Duodenal mucosa (tissue), 2 donors: ENCODE measurements around the gene ENTREP3.

ENCODE experiments used
- H3K27ac ChIP-seq: one replicate; pipeline ENCODE4 v1.7.0; 2013; ENCODE audit warnings: low read depth, low read length
- H3K27me3 ChIP-seq, 2 donors: one replicate each; pipeline ENCODE4 v1.7.0; 2013; ENCODE audit warnings: low read length in 2 of 2, control low read depth in 1 of 2; ENCODE audit not compliant: insufficient read depth in 2 of 2, control insufficient read depth in 1 of 2
- H3K36me3 ChIP-seq, 2 donors: one replicate each; pipeline ENCODE4 v1.7.0; 2013; ENCODE audit warnings: low read length in 2 of 2, control low read depth in 1 of 2; ENCODE audit not compliant: insufficient read depth in 2 of 2, control insufficient read depth in 1 of 2
- H3K4me1 ChIP-seq, 2 donors: one replicate each; pipeline ENCODE4 v1.7.0; 2013; ENCODE audit warnings: low read length in 2 of 2, control low read depth in 1 of 2; ENCODE audit not compliant: insufficient read depth in 2 of 2, control insufficient read depth in 1 of 2
- H3K4me3 ChIP-seq, 2 donors: one replicate each; pipeline ENCODE4 v1.7.0; 2013; ENCODE audit warnings: low read length in 2 of 2, low read depth in 1 of 2
- H3K9ac ChIP-seq, 2 donors: one replicate each; pipeline ENCODE4 v1.7.0; 2013; ENCODE audit warnings: low read length in 2 of 2, low read depth in 1 of 2
- H3K9me3 ChIP-seq, 2 donors: one replicate each; pipeline ENCODE4 v1.7.0; 2013; ENCODE audit warnings: low read length in 2 of 2, control low read depth in 1 of 2; ENCODE audit not compliant: control insufficient read depth in 1 of 2

The ENTREP3 gene

GRCh38 chr1:155282488-155283091, 27.3 kb upstream of the ENTREP3 start:
- Histone ChIP-seq H3K9me3 (no peaks in the 10 kb centered on the region), H3K27ac (no peak overlapping the region), H3K4me3 (no peak overlapping the region), H3K36me3 (peaks cover 3 to 13% of the 10 kb centered on the region in 2 donors), H3K4me1 (peaks cover 0 to 4% of the 10 kb centered on the region in 2 donors), H3K9ac (no peak overlapping the region), H3K27me3 (no peaks in the 10 kb centered on the region)

- Histone ChIP-seq H3K9ac (no peak overlapping the region), H3K4me1 (peaks cover 5% of the 10 kb centered on the region in 2 donors), H3K9me3 (no peaks in the 10 kb centered on the region), H3K27me3 (no peaks in the 10 kb centered on the region), H3K27ac (no peak overlapping the region), H3K4me3 (no peak overlapping the region), H3K36me3 (peaks cover 0 to 7% of the 10 kb centered on the region in 2 donors)
These were observed 24.0 kb upstream of the ENTREP3 start for GRCh38 chr1:155279268-155279667.

DNA sequence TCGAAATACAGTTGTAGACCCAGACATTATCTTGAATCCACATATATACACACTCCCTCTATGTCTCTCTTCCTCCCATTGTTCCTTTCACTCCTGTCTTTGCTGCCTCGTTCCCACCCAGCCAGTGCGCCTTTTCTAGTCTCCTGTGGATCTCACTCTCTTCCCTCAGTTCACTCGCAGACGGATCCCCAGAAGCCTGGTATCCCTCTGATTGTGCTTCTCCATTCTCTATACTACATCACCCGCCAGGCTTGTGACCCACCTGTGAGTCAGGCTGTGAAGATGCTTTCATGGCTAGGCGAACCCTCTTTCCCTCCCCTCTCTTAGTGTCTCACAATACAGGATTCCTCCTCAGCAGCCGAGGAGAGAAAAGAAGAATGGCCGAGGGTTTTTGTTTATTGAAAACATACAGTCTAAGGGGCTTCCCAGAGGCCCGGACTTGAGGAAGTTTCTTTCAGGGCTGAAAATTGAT, 23.4 kb upstream of the ENTREP3 start:
- H3K9ac ChIP-seq, result no peak overlapping the region
- H3K4me1 ChIP-seq, result peaks cover 5 to 8% of the 10 kb centered on the region in 2 donors
- no peaks in the 10 kb centered on the region for H3K27me3 ChIP-seq
- H3K27ac ChIP-seq, result no peak overlapping the region
- H3K4me3 ChIP-seq, result peak overlapping the region; percentile 67 to 82
- peaks cover 0 to 3% of the 10 kb centered on the region in 2 donors for H3K36me3 ChIP-seq
- H3K9me3 ChIP-seq, result no peaks in the 10 kb centered on the region

DNA sequence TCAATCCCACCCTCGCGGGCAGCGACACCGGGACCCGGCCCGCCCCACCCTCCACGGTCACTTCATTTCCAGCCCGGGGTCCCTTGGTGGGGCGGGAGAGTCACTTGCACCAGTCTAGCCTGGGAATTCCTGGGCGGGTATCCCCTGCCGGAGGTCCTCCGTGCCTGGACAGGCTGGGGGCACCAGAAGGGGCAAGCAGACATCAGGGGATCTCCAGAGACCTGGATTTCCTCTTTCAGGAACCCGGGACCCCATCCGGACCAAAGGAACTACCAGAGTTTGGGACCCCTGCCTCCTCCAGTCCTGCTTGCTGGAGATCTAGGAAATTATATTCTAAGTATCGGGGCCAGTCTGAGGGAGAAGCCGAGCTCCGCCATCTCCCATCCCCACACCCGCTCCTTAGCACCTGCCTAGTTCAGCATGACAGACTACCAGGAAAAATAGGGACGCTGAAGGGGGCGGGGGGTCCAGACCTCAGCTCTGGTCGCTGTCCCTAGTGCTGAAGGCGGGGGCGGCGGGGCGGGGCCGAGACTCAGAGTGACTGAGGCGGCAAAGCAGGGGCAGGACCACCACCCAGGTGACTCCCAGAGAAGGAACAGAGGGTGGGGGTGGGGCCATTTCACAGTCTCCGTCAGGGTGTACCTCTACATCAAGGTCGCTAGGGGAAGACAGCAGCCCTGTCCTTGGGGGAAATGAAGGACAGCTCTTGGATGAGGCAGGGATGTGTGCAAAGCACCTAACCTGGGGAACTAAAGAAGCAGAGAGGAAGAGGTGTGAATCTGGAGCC, 22.8 kb upstream of the ENTREP3 start:
- Histone ChIP-seq H3K4me3 (peak overlapping the region; percentile 67 to 82), H3K9me3 (no peaks in the 10 kb centered on the region), H3K36me3 (no peaks in the 10 kb centered on the region), H3K27me3 (no peaks in the 10 kb centered on the region), H3K27ac (no peak overlapping the region), H3K4me1 (peaks cover 5 to 11% of the 10 kb centered on the region in 2 donors), H3K9ac (peak overlapping the region; percentile 56 to 81)

GRCh38 chr1:155277070-155277901, 22.0 kb upstream of the ENTREP3 start, which contains the start of gene HCN3:
HCN3 (plus strand) TSS chr1:155277463; CDS start chr1:155277591, 128 bp downstream.
- Histone ChIP-seq H3K9me3 (no peaks in the 10 kb centered on the region), H3K36me3 (no peaks in the 10 kb centered on the region), H3K4me3 (peak within 1 kb of the TSS; percentile 67 to 82), H3K4me1 (peaks cover 8 to 15% of the 10 kb centered on the region in 2 donors), H3K27ac (peak within 1 kb of the TSS; percentile 17), H3K9ac (peak within 1 kb of the TSS; percentile 56 to 81), H3K27me3 (no peaks in the 10 kb centered on the region)

DNA sequence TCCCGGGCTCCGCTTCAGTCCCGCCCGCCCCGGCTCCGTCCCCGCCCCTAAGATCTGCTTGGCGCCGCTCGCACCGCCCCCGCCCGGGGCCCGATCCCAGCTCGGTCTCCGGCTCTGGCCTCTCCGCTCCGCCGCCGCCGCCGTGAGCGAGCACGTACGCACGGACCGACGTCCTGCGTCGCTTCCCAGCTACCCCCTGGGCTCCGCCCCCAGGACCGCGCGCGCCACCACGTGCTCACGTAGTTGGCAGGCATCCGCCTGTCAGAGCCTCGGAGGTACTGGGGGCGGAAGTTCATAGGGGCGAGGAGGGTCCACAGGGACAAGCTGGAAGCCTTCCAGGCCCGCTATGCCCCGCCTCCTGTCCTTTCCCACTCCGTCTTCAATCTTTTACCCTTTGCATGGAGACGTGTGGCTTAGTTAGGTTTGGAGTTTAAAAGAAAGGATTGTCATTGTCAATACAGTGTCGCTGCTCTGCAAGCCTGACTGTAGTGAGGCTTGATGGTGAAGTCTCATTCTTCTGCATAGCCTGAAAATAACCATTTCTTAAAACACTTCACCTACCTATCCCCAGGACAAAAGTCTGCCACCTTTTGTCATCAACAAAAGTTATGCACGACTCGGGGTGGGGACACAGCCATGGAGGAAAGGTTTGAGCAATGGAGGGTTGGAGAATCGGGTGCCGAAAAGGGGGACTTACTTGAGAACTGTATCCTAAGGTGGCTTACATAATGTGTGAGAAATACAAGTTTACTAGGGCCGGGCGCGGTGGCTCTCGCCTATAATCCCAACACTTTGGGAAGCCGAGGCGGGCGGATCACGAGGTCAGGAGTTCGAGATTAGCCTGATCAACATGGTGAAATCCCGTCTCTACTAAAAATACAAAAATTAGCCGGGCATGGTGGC, 18.3 kb upstream of the ENTREP3 start, which contains the start of gene CLK2:
TSS of gene CLK2 (minus strand) at position 162 of the 903 bp plus-strand sequence. CDS start 2,527 bp downstream, outside the sequence.
- Histone ChIP-seq H3K9me3 (no peaks in the 10 kb centered on the region), H3K36me3 (peaks cover 20 to 27% of the 10 kb centered on the region in 2 donors), H3K9ac (peak within 1 kb of the TSS; percentile 71), H3K4me1 (peaks cover 10 to 22% of the 10 kb centered on the region in 2 donors), H3K4me3 (peak within 1 kb of the TSS; percentile 56 to 76), H3K27ac (peak within 1 kb of the TSS; percentile 82), H3K27me3 (no peaks in the 10 kb centered on the region)

DNA sequence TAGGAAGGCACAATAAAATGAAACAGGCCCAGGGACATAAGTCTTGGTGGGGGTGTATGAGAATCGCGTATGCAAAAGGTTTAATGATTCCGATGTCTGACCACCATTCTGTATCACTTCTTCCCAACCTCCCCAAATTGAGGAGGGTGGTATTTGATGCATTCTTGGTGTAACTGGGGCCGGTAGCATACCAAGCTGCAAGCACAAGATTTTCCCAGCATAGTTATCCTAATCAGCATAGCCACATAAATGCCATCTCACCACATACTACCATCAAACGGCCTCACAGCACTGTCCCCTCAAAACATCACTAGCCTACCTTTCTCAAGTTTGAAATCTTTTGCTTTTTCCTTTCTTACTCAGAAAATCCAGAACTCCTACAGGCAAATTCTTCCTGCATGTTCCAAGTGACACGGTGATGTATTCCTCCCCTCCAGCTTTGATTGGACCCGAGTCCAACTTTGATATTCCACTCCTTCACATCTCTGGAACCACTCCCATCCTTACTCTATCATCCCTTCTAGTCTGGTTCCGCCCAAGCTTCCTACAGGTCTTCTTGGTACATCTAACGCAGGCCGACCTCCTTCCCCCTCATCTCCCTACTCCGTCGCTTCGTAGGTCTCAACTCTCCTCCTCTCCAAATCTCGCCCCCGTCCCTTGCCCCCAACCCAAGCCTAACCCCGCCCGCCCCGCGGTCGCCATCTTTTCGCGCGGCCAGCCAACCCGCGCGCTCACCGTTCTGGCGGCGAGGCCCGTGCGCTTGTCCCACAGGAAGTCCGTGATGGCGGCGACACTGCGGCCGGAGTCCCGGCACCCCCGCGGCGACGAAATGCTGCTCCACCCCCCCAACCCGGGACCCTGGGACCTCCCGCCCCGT, 17.4 kb upstream of the ENTREP3 start:
- peaks cover 10 to 19% of the 10 kb centered on the region in 2 donors for H3K4me1 ChIP-seq
- no peaks in the 10 kb centered on the region for H3K9me3 ChIP-seq
- peak overlapping the region; percentile 56 to 76 for H3K4me3 ChIP-seq
- H3K27ac ChIP-seq, result peak overlapping the region; percentile 82
- no peaks in the 10 kb centered on the region for H3K27me3 ChIP-seq
- peak overlapping the region; percentile 55 to 71 for H3K9ac ChIP-seq
- peaks cover 28 to 35% of the 10 kb centered on the region in 2 donors for H3K36me3 ChIP-seq

GRCh38 chr1:155269381-155269780, 14.1 kb upstream of the ENTREP3 start:
- Histone ChIP-seq H3K4me1 (peaks cover 5 to 17% of the 10 kb centered on the region in 2 donors), H3K27me3 (no peaks in the 10 kb centered on the region), H3K9ac (no peak overlapping the region), H3K9me3 (no peaks in the 10 kb centered on the region), H3K4me3 (no peak overlapping the region), H3K27ac (no peak overlapping the region), H3K36me3 (peaks cover 53 to 67% of the 10 kb centered on the region in 2 donors)
